Jurkat, Clone E6-1 (cell line): Measurements from ENCODE around the gene NES.
A peak's percentile ranks its signal among the peaks of the same experiment; 100 is the strongest.

Experiments used
- DNase-seq: peaks from one replicate; pipeline ENCODE4 v3.0.0-alpha.2; 2011; ENCODE audit warnings: low read depth, low spot score
- H3K4me3 ChIP-seq: 2 replicates; pipeline ENCODE4 v1.5.1; 2011; ENCODE audit warnings: mild to moderate bottlenecking, low read length, control low read depth, moderate library complexity

Gene NES

DNA sequence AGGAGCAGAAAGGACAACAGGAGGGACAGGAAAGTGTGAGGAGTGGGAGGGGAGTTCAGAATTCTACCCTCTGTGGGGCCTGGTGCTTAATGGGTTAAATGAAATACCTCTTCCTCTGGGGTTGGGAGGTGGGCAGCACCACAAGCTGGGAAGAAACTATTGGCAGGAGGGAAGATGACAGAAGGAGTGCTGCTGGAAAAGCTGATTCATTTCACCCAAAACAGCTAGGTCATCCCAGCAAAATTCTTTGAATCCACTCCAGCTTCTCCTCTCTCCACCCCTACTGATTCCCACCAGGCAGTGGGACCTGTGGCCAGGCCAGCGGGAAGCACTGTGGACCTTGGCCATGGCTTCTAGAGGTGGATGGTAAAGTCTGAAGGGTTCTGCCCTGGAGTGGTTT, 22.5 kb downstream of the NES start:
- H3K4me3 ChIP-seq = no peak overlapping the region
- DNase-seq = no peak

- no peak overlapping the region for H3K4me3 ChIP-seq
- DNase-seq = no peak
Measured at GRCh38 chr1:156652992-156653355, 24.2 kb downstream of the NES start.

- no peak overlapping the region for H3K4me3 ChIP-seq
Measured at GRCh38 chr1:156652131-156652991, 24.8 kb downstream of the NES start.

DNA sequence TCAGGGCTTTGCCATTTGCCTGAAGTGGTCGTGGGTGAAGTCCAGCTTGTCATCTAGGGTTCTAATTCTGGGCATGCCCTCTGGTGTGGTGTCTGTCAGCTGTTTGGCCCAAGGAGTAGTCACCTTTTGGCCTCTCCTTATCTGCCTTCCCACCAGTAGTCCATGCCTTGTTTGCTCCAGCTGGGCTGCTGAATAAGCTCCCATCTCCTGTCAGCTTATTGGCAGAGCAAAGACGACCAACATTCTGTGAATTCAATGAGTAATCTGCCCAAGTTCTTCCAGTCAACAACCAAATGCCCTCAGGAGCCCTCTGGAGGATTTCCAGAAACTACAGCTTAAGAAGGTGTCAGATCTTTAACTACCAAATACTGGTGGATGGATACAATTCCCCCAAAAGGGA, 28.3 kb downstream of the NES start:
- no peak overlapping the region for H3K4me3 ChIP-seq
- DNase-seq = no peak

More at GRCh38 chr1:156652131-156652991, 24.8 kb downstream of the NES start:
- DNase-seq = no peak

- DNase-seq = no peak
- H3K4me3 ChIP-seq = no peak overlapping the region
Measured at GRCh38 chr1:156648496-156648895, 28.7 kb downstream of the NES start.

DNA sequence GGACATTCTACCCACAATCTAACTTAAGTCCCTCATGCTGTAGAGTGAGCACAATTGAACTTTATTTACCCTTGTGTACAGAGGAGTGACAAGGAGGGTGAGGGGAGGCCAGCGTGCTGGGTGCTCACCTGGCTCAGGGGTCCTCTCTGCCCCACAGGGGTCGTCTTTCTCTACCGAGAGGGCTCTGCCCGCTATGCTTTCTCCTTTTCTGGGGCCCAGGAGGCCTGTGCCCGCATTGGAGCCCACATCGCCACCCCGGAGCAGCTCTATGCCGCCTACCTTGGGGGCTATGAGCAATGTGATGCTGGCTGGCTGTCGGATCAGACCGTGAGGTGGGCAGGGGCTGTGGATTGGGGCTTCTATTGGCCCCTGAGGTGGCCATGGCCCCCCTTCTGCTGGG, 29.9 kb downstream of the NES start:
- no peak for DNase-seq
- H3K4me3 ChIP-seq = no peak overlapping the region

DNA sequence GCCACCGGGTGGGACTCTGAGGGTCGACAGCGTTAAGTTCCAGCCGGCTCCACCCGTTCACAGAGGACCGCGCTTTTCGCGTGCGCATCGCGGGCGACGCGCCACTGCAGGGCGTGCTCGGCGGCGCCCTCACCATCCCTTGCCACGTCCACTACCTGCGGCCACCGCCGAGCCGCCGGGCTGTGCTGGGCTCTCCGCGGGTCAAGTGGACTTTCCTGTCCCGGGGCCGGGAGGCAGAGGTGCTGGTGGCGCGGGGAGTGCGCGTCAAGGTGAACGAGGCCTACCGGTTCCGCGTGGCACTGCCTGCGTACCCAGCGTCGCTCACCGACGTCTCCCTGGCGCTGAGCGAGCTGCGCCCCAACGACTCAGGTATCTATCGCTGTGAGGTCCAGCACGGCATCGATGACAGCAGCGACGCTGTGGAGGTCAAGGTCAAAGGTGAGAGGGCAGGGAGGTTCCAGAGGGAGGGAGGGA, 30.4 kb downstream of the NES start:
- H3K4me3 ChIP-seq = no peak overlapping the region
- DNase-seq = no peak

DNA sequence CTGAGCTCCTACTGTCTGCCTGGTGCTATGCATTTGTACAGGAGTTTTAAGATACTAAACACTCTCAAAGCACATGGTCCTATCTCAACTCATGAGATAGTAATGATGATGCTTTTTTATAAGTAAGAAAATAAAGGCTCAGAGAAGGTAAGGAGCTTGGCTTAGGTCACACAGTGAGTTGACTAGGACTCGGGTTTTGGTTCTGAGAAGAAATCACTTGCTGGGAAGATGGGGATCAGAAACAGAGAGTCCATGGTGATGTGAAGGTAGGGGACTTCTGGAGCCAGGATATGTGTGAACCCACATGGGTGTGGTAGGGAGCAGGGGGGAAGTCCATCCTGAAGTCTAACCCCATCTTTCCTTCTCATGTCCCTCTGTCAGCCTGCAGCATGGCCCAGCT, 31.5 kb downstream of the NES start:
- DNase-seq = no peak
- H3K4me3 ChIP-seq = no peak overlapping the region

DNA sequence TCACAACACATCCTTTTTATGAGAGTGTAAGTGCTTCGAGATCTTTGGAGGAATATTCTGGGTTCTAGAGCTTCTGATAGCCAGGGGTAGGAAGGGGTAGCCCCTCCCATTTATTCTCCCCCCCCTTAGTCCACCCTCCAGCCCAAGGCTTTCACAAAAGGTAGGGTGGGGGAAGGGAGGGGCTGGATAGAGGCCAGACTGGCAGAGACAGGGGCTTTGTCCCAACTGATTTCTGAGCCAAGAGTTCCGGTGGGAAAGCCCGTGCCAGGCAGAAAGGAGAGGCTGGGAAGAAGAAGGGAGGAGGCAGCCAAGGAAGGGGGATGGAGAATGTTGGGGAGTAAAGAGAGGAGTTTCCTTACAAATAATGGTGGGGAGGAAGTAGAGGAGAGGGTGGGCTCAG, 32.2 kb downstream of the NES start:
- no peak overlapping the region for H3K4me3 ChIP-seq
- no peak for DNase-seq

DNA sequence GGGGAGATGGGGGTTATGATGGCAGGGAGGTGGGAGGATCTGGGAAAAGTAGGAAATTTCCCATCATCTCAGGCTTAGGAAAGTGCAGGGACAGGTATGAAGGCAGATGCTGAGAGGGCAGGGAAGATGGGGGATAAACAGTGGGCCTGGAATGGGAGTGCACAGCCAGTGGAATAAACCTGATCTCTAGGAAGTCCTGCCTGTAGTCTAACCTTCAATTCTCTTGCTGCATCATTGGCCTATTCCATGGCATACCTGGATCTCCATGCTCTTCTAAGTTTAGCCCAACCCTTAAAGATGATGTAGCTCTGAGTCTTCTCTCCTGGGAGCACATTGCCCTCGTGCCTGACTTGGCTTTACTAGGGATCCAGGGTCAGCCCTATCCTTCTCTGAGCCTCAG, 32.6 kb downstream of the NES start:
- H3K4me3 ChIP-seq = no peak overlapping the region
- no peak for DNase-seq

- no peak for DNase-seq
Measured at GRCh38 chr1:156644146-156644545, 33.1 kb downstream of the NES start.

GRCh38 chr1:156643778-156644092, 33.5 kb downstream of the NES start:
- peak; percentile 82 for DNase-seq
- no peak overlapping the region for H3K4me3 ChIP-seq

More at GRCh38 chr1:156644146-156644545, 33.1 kb downstream of the NES start:
- H3K4me3 ChIP-seq = no peak overlapping the region

GRCh38 chr1:156643049-156643777, 34.0 kb downstream of the NES start:
- no peak for DNase-seq
- no peak overlapping the region for H3K4me3 ChIP-seq

- DNase-seq = no peak
- H3K4me3 ChIP-seq = no peak overlapping the region
Measured at GRCh38 chr1:156642265-156643048, 34.8 kb downstream of the NES start.

DNA sequence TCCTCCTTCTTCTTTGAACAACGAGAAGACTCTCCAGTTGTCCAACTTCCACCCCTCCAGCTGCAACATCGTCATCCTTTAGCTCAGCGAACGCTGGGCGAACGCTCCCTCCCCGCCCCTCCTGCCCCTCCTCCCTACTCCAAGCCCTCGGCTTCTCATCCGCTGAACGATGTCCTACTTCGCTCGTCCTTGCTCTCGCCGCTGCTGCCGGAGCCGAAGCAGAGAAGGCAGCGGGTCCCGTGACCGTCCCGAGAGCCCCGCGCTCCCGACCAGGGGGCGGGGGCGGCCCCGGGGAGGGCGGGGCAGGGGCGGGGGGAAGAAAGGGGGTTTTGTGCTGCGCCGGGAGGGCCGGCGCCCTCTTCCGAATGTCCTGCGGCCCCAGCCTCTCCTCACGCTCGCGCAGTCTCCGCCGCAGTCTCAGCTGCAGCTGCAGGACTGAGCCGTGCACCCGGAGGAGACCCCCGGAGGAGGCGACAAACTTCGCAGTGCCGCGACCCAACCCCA, 35.4 kb downstream of the NES start, which contains the start of gene BCAN:
TSS of gene BCAN (plus strand) at position 357 of the 504 bp plus-strand sequence. CDS start 3,938 bp downstream, outside the sequence.
- no peak within 1 kb of the TSS for H3K4me3 ChIP-seq
- DNase-seq = no peak

DNA sequence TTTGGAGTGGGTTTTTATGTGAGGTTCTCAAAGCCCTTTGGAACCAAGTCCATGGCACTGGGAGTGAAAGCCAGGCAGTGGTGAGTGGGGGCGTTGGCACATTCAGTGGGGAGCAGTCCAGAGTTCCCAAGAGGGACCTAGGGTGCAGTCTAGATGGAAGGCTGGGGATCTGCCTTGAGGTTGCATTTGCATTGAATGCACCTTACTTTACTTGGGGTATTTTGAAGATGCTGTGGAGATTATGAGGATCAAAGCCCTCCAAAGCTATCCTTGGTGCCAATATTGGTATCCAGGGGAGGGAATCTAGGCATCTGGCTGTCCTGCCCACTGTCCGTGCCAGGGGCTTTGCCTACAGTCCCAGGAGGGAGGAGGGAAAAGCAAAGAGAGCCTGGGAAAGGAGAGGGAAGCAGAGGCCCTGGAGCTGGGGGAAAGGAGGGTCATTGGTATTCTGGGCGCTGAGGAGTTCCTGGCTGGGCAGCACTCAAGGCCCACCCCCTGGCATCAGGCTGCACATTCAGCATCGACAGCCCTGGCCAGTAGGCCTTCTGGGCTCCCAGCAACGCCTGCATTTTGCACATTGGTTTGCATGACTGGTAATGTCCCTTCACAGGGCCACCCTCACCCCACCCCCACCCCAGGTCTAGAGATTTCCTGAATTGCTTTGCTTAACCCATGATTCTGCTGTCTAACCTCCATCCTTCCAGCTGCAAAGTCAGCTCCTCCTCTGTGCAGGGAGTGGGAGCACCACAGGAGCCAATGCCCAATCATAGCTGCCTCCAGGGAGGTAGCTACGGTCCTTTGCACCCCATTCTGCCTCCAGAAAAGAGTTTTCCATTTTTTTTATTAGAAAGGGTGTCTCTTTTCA, 36.1 kb downstream of the NES start:
- no peak for DNase-seq
- no peak overlapping the region for H3K4me3 ChIP-seq

GRCh38 chr1:156639601-156640101, 37.6 kb downstream of the NES start:
- DNase-seq = no peak
- no peak overlapping the region for H3K4me3 ChIP-seq

DNA sequence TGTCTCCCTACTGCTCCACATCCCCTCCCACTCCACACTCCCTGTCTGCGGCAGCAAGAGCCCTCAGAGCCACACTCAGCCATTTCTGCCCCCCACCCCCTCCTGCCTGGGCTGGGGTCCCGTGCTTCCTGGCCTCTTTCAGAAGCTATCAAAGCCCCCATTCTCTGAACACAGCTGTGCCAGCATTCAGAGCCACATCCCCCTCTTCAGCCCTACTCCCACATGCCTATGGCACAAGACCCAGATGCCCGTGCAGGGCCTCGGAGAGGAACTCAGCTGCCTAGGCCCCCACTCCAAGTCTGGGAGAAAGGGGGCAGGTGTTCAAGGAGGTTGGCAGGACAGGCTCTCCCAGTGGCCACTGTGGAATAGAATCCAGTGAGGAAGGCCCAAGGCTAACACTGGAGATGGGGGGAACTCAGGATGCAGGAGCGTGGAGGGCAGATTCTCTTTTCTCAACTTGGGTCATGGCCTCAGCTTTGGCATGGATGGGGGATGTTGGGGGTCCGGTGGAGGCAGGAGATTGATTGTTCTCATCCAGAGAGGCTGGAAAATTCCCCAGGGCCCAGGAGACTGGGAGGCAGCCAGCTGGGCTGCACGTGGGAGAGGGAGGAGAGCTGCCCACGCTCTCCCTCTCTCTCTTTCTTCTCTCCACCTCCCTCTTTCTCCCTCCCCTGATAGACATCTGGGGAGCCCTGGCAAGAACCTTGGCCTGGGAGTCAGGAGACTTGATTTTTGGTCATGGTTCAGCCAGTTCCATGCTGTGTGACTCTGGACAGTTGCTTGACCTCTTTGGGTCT, 38.8 kb downstream of the NES start:
- no peak overlapping the region for H3K4me3 ChIP-seq
- no peak for DNase-seq
